Trophoblast cell (in vitro differentiated cells and primary cell): Measurements from ENCODE around the gene PMS1.

Experiments used
- DNase-seq, 2 donors: peaks; one replicate each; pipeline ENCODE4 v3.0.0-alpha.2; 2016
- H2AFZ ChIP-seq: 2 replicates; pipeline ENCODE4 v1.6.1; 2013; ENCODE audit warnings: low read length, moderate library complexity, mild to moderate bottlenecking; ENCODE audit not compliant: insufficient read depth, poor library complexity
- H2AK5ac ChIP-seq: 2 replicates; pipeline ENCODE4 v1.6.1; 2013; ENCODE audit warnings: mild to moderate bottlenecking, low read length
- H2BK120ac ChIP-seq: 2 replicates; pipeline ENCODE4 v1.6.1; 2013; ENCODE audit warnings: low read length, mild to moderate bottlenecking, moderate library complexity; ENCODE audit not compliant: insufficient read depth, poor library complexity
- H2BK12ac ChIP-seq: 2 replicates; pipeline ENCODE4 v1.6.1; 2013; ENCODE audit warnings: mild to moderate bottlenecking, low read length, moderate library complexity
- H2BK5ac ChIP-seq: 2 replicates; pipeline ENCODE4 v1.6.1; 2013; ENCODE audit warnings: low read length, low read depth, moderate library complexity, mild to moderate bottlenecking; ENCODE audit not compliant: poor library complexity
- H3K14ac ChIP-seq: 2 replicates; pipeline ENCODE4 v1.6.1; 2013; ENCODE audit warnings: mild to moderate bottlenecking, low read length
- H3K18ac ChIP-seq: 2 replicates; pipeline ENCODE4 v1.6.1; 2013; ENCODE audit warnings: mild to moderate bottlenecking, low read length
- H3K23ac ChIP-seq: 2 replicates; pipeline ENCODE4 v1.6.1; 2013; ENCODE audit warnings: low read length
- H3K27ac ChIP-seq: 2 replicates; pipeline ENCODE4 v1.5.1; 2013; ENCODE audit warnings: low read depth, mild to moderate bottlenecking, inconsistent platforms, low read length, moderate library complexity
- H3K27me3 ChIP-seq: 2 replicates; pipeline ENCODE4 v1.6.1; 2013; ENCODE audit warnings: inconsistent platforms, mild to moderate bottlenecking, low read length, moderate library complexity; ENCODE audit not compliant: insufficient read depth
- H3K36me3 ChIP-seq, 2 experiments: 1 replicate in 1 of 2; 2 replicates in 1 of 2; pipeline ENCODE4 v1.6.1; 2013; ENCODE audit warnings: low read length in 2 of 2, mild to moderate bottlenecking in 2 of 2, moderate library complexity in 1 of 2; ENCODE audit not compliant: insufficient read depth in 2 of 2, control insufficient read depth in 1 of 2
- H3K4ac ChIP-seq: 2 replicates; pipeline ENCODE4 v1.6.1; 2013; ENCODE audit warnings: low read depth, mild to moderate bottlenecking, low read length, moderate library complexity
- H3K4me1 ChIP-seq, 2 experiments: 1 replicate in 1 of 2; 2 replicates in 1 of 2; pipeline ENCODE4 v1.6.1; 2013; ENCODE audit warnings: low read length in 2 of 2, mild to moderate bottlenecking in 2 of 2, moderate library complexity in 1 of 2; ENCODE audit not compliant: insufficient read depth in 2 of 2, control insufficient read depth in 1 of 2
- H3K4me2 ChIP-seq: 2 replicates; pipeline ENCODE4 v1.6.1; 2013; ENCODE audit warnings: inconsistent platforms, mild to moderate bottlenecking, low read length, moderate library complexity
- H3K4me3 ChIP-seq: 2 replicates; pipeline ENCODE4 v1.5.1; 2013; ENCODE audit warnings: mild to moderate bottlenecking, low read depth, low read length, inconsistent platforms
- H3K79me1 ChIP-seq: one replicate; pipeline ENCODE4 v1.6.1; 2013; ENCODE audit warnings: low read length
- H3K79me2 ChIP-seq: 2 replicates; pipeline ENCODE4 v1.6.1; 2013; ENCODE audit warnings: low read length, mild to moderate bottlenecking; ENCODE audit not compliant: control insufficient read depth, insufficient read depth, poor library complexity
- H3K9ac ChIP-seq: 2 replicates; pipeline ENCODE4 v1.6.1; 2013; ENCODE audit warnings: mild to moderate bottlenecking, low read length
- H3K9me3 ChIP-seq: 2 replicates; pipeline ENCODE4 v1.6.1; 2013; ENCODE audit warnings: low read depth, mild to moderate bottlenecking, control low read depth, inconsistent platforms, low read length; ENCODE audit not compliant: insufficient read depth
- H4K12ac ChIP-seq: 2 replicates; pipeline ENCODE4 v1.6.1; 2013; ENCODE audit warnings: low read depth, mild to moderate bottlenecking, low read length, moderate library complexity
- H4K8ac ChIP-seq: 2 replicates; pipeline ENCODE4 v1.6.1; 2013; ENCODE audit warnings: low read depth, mild to moderate bottlenecking, low read length, moderate library complexity
- H4K91ac ChIP-seq: one replicate; pipeline ENCODE4 v1.6.1; 2013; ENCODE audit warnings: low read depth, mild to moderate bottlenecking, low read length, moderate library complexity
- WGBS: extraction: QIAGEN DNeasy Blood & Tissue Kit; methylation state at CpG from one replicate; pipeline ENCODE4 v1.1.7; 2013; ENCODE audit warnings: missing lambda C conversion rate; ENCODE audit not compliant: insufficient read length, insufficient coverage; ENCODE audit errors: extremely low coverage; 5-methylcytosine and 5-hydroxymethylcytosine counted together

PMS1 gene

DNA sequence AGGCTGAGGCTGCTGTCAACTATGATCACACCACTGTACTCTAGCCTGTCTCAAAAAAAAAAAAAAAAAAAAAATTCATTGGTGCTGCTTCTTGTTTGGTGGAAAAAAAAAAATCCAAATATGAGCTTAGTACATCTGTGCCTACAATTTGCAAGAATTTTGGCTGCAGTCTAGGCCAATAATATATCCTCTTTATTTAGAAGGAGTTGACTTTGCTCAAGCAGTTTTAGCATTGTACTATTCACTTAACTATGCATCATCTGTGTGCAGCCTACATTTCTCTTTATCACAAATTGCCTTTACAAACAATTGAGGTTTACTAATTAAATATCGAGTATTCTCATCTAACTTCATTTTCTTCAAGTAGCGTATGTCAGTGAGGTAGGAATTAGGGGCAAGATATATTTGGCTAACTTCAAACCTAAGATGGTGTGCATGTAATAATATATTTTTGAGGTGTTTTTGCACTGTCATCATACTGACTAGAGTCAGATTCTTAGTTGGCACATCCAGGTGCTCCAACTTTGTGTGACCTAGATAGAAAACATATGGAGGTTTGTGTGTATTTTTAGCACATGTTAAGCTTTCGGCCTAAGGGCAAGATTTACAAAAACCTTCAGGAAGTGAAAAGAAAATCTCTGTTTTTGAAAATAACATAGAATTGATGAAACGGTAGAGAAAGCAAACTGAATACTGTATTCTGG is 51.8 kb downstream of the PMS1 start:
- Histone ChIP-seq H2BK5ac (no peak overlapping the region), H4K12ac (no peak overlapping the region), H4K8ac (no peak overlapping the region), H3K4me2 (no peak overlapping the region), H3K79me1 (no peaks in the 10 kb centered on the region), H3K14ac (no peak overlapping the region), H3K23ac (no peak overlapping the region), H3K4me1 (no peaks in the 10 kb centered on the region), H3K27me3 (no peaks in the 10 kb centered on the region), H2AK5ac (no peak overlapping the region), H3K9me3 (no peaks in the 10 kb centered on the region), H4K91ac (no peak overlapping the region), H2BK12ac (no peak overlapping the region), H3K18ac (no peak overlapping the region), H3K4ac (no peak overlapping the region), H3K4me3 (no peak overlapping the region), H3K36me3 (no peaks in the 10 kb centered on the region), H3K79me2 (no peaks in the 10 kb centered on the region), H2AFZ (no peak overlapping the region), H3K9ac (no peak overlapping the region), H2BK120ac (no peak overlapping the region), H3K27ac (no peak overlapping the region)
- no peak for DNase-seq
- WGBS, result no CpG with 5 or more reads among the region's 4 CpGs

DNA sequence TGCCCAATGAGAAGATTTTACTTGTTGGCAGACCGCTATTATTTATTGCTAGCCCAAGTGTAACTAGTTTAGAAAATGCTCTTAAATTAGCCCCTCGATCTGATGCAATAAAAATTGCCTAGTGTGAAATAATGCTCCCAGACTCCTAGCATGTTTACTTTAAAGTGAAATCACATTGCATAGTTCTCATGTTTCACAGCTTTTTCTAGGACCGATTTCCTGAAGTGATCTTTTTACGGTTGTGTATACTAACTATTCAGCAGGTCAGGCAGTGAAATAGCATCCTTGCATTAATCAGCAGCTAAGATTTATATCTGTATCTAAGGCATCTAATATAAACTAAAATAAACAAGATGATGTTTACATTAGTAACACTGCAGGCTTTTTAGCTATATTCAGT is 52.4 kb downstream of the PMS1 start:
- no peaks in the 10 kb centered on the region for H3K79me1 ChIP-seq
- H3K27ac ChIP-seq, result no peak overlapping the region
- H3K4me2 ChIP-seq, result no peak overlapping the region
- no peak overlapping the region for H2AK5ac ChIP-seq
- H3K79me2 ChIP-seq, result no peaks in the 10 kb centered on the region
- DNase-seq, result no peak
- no peaks in the 10 kb centered on the region for H3K27me3 ChIP-seq
- no peak overlapping the region for H4K91ac ChIP-seq
- WGBS, result no CpG with 5 or more reads among the region's 4 CpGs
- no peak overlapping the region for H3K23ac ChIP-seq
- H3K4me3 ChIP-seq, result no peak overlapping the region
- H3K9me3 ChIP-seq, result no peaks in the 10 kb centered on the region
- no peak overlapping the region for H2BK12ac ChIP-seq
- no peak overlapping the region for H4K8ac ChIP-seq
- no peak overlapping the region for H3K14ac ChIP-seq
- H3K4ac ChIP-seq, result no peak overlapping the region
- no peak overlapping the region for H2BK120ac ChIP-seq
- no peak overlapping the region for H2AFZ ChIP-seq
- H3K18ac ChIP-seq, result no peak overlapping the region
- H2BK5ac ChIP-seq, result no peak overlapping the region
- no peak overlapping the region for H4K12ac ChIP-seq
- H3K4me1 ChIP-seq, result no peaks in the 10 kb centered on the region
- no peaks in the 10 kb centered on the region for H3K36me3 ChIP-seq
- H3K9ac ChIP-seq, result no peak overlapping the region

DNA sequence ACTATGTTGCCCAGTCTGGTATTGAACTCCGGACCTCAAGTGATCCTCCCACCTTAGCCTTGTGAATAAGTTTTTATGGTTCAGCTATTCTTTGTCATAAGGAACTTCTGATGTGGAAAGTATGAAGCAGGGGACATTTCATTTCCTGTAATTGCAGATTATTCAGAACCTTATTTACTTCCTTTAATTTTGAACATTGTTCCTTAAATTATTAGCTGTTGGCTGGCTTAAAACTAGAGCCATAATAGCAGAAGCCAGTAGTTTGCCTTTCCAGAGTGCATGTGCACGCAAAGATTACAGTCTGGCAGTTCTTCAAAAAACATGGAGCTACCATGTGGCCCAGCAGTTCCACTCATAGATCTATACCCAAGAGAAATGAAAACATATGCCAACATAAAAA is 53.1 kb downstream of the PMS1 start:
- H3K27ac ChIP-seq, result no peak overlapping the region
- H3K4me2 ChIP-seq, result no peak overlapping the region
- no peak overlapping the region for H2AK5ac ChIP-seq
- H2BK120ac ChIP-seq, result no peak overlapping the region
- no peaks in the 10 kb centered on the region for H3K79me1 ChIP-seq
- no peaks in the 10 kb centered on the region for H3K4me1 ChIP-seq
- no peak overlapping the region for H3K23ac ChIP-seq
- no peaks in the 10 kb centered on the region for H3K79me2 ChIP-seq
- WGBS, result no CpG with 5 or more reads among the region's 2 CpGs
- no peak overlapping the region for H3K4ac ChIP-seq
- no peak overlapping the region for H2BK5ac ChIP-seq
- no peaks in the 10 kb centered on the region for H3K36me3 ChIP-seq
- no peak overlapping the region for H3K9ac ChIP-seq
- DNase-seq, result no peak
- H4K12ac ChIP-seq, result no peak overlapping the region
- H4K91ac ChIP-seq, result no peak overlapping the region
- H3K27me3 ChIP-seq, result no peaks in the 10 kb centered on the region
- no peak overlapping the region for H2AFZ ChIP-seq
- no peak overlapping the region for H4K8ac ChIP-seq
- H2BK12ac ChIP-seq, result no peak overlapping the region
- no peak overlapping the region for H3K14ac ChIP-seq
- no peaks in the 10 kb centered on the region for H3K9me3 ChIP-seq
- no peak overlapping the region for H3K4me3 ChIP-seq
- no peak overlapping the region for H3K18ac ChIP-seq

DNA sequence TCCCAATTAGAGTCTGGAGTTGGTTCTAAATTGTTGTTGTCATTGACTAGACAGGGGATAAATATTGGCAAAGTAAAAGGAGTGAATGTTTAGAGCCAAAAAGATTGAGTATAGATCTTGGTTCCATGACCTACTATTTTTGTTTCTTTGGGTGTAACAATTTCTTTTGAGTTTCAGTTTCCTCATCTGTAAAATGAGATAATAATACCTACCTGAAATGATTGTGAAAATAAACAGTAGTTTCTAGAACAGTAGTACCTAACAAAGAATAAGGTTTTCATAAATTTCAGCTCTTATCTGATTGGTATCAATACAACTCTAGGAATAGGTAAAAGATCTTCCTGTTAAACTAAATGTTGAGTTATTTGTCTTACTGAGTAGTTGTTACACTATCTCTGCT is 56.8 kb downstream of the PMS1 start:
- no peak overlapping the region for H3K9ac ChIP-seq
- no peak overlapping the region for H2BK120ac ChIP-seq
- no peak overlapping the region for H3K14ac ChIP-seq
- no peak for DNase-seq
- no peaks in the 10 kb centered on the region for H3K9me3 ChIP-seq
- H3K4me3 ChIP-seq, result no peak overlapping the region
- no peak overlapping the region for H3K4ac ChIP-seq
- H3K27me3 ChIP-seq, result no peaks in the 10 kb centered on the region
- H2BK12ac ChIP-seq, result no peak overlapping the region
- H4K91ac ChIP-seq, result no peak overlapping the region
- H3K27ac ChIP-seq, result no peak overlapping the region
- no peak overlapping the region for H3K4me2 ChIP-seq
- no peak overlapping the region for H3K23ac ChIP-seq
- H3K18ac ChIP-seq, result no peak overlapping the region
- no peak overlapping the region for H4K8ac ChIP-seq
- no peak overlapping the region for H4K12ac ChIP-seq
- H2AK5ac ChIP-seq, result no peak overlapping the region
- no peak overlapping the region for H2BK5ac ChIP-seq
- no peaks in the 10 kb centered on the region for H3K4me1 ChIP-seq
- H2AFZ ChIP-seq, result no peak overlapping the region
- no peaks in the 10 kb centered on the region for H3K79me1 ChIP-seq
- peaks cover 0 to 4% of the 10 kb centered on the region in 2 experiments for H3K36me3 ChIP-seq
- no peaks in the 10 kb centered on the region for H3K79me2 ChIP-seq
